Muscle layer of colon (tissue), 2 donors: Measurements from ENCODE around the gene CNTNAP2.

Experiments used
- H3K27ac ChIP-seq: one replicate; pipeline ENCODE4 v1.7.0; 2013; ENCODE audit warnings: low read depth, mild to moderate bottlenecking, low read length, moderate library complexity
- H3K27me3 ChIP-seq, 2 donors: one replicate each; pipeline ENCODE4 v1.7.0; 2013; ENCODE audit warnings: low read length in 2 of 2, mild to moderate bottlenecking in 2 of 2; ENCODE audit not compliant: insufficient read depth in 2 of 2, control insufficient read depth in 1 of 2
- H3K36me3 ChIP-seq: one replicate; pipeline ENCODE4 v1.7.0; 2013; ENCODE audit warnings: mild to moderate bottlenecking, low read length; ENCODE audit not compliant: insufficient read depth
- H3K4me1 ChIP-seq: one replicate; pipeline ENCODE4 v1.7.0; 2013; ENCODE audit warnings: mild to moderate bottlenecking, low read length; ENCODE audit not compliant: insufficient read depth
- H3K4me3 ChIP-seq, 2 donors: one replicate each; pipeline ENCODE4 v1.7.0; 2013; ENCODE audit warnings: low read length in 2 of 2, low read depth in 1 of 2, mild to moderate bottlenecking in 1 of 2, moderate library complexity in 1 of 2
- H3K9ac ChIP-seq: one replicate; pipeline ENCODE4 v1.7.0; 2013; ENCODE audit warnings: low read length
- H3K9me3 ChIP-seq: one replicate; pipeline ENCODE4 v1.7.0; 2013; ENCODE audit warnings: mild to moderate bottlenecking, low read length
- donor health status: abdominal sarcoma.
- donor health status: Adenocarcinoma of cecum.

The CNTNAP2 gene

GRCh38 chr7:148201992-148202391 is 2085.4 kb downstream of the CNTNAP2 start:
- Histone ChIP-seq H3K9me3 (no peaks in the 10 kb centered on the region), H3K27me3 (no peaks in the 10 kb centered on the region), H3K27ac (no peak overlapping the region), H3K9ac (no peak overlapping the region), H3K4me1 (no peaks in the 10 kb centered on the region), H3K4me3 (no peak overlapping the region), H3K36me3 (no peaks in the 10 kb centered on the region)

- no peak overlapping the region for H3K4me3 ChIP-seq
- no peaks in the 10 kb centered on the region for H3K9me3 ChIP-seq
- H3K27ac ChIP-seq: no peak overlapping the region
- H3K9ac ChIP-seq: no peak overlapping the region
- H3K36me3 ChIP-seq: no peaks in the 10 kb centered on the region
- H3K27me3 ChIP-seq: no peaks in the 10 kb centered on the region
- H3K4me1 ChIP-seq: no peaks in the 10 kb centered on the region
These were observed 2088.2 kb downstream of the CNTNAP2 start for GRCh38 chr7:148204639-148205304.

GRCh38 chr7:148209643-148210190 is 2093.1 kb downstream of the CNTNAP2 start:
- no peak overlapping the region for H3K9ac ChIP-seq
- no peaks in the 10 kb centered on the region for H3K36me3 ChIP-seq
- H3K27ac ChIP-seq: no peak overlapping the region
- H3K4me1 ChIP-seq: peaks cover 9% of the 10 kb centered on the region
- no peak overlapping the region for H3K4me3 ChIP-seq
- no peaks in the 10 kb centered on the region for H3K9me3 ChIP-seq
- no peaks in the 10 kb centered on the region for H3K27me3 ChIP-seq

- H3K9ac ChIP-seq: no peak overlapping the region
- no peaks in the 10 kb centered on the region for H3K36me3 ChIP-seq
- H3K27ac ChIP-seq: no peak overlapping the region
- peaks cover 9% of the 10 kb centered on the region for H3K4me1 ChIP-seq
- H3K4me3 ChIP-seq: no peak overlapping the region
- H3K9me3 ChIP-seq: no peaks in the 10 kb centered on the region
- H3K27me3 ChIP-seq: no peaks in the 10 kb centered on the region
These were observed 2094.3 kb downstream of the CNTNAP2 start for GRCh38 chr7:148210804-148211325.

- H3K9me3 ChIP-seq: no peaks in the 10 kb centered on the region
- H3K9ac ChIP-seq: no peak overlapping the region
- H3K4me3 ChIP-seq: no peak overlapping the region
- H3K27ac ChIP-seq: no peak overlapping the region
- no peaks in the 10 kb centered on the region for H3K27me3 ChIP-seq
- no peaks in the 10 kb centered on the region for H3K36me3 ChIP-seq
- H3K4me1 ChIP-seq: peaks cover 9% of the 10 kb centered on the region
These were observed 2095.1 kb downstream of the CNTNAP2 start for GRCh38 chr7:148211740-148212151.

GRCh38 chr7:148212731-148213130 is 2096.1 kb downstream of the CNTNAP2 start:
- Histone ChIP-seq H3K9ac (no peak overlapping the region), H3K4me1 (peaks cover 9% of the 10 kb centered on the region), H3K36me3 (no peaks in the 10 kb centered on the region), H3K9me3 (no peaks in the 10 kb centered on the region), H3K4me3 (no peak overlapping the region), H3K27ac (no peak overlapping the region), H3K27me3 (no peaks in the 10 kb centered on the region)

GRCh38 chr7:148214101-148214500 is 2097.5 kb downstream of the CNTNAP2 start:
- Histone ChIP-seq H3K9ac (no peak overlapping the region), H3K4me3 (no peak overlapping the region), H3K4me1 (peaks cover 9% of the 10 kb centered on the region), H3K9me3 (no peaks in the 10 kb centered on the region), H3K27ac (no peak overlapping the region), H3K36me3 (no peaks in the 10 kb centered on the region), H3K27me3 (no peaks in the 10 kb centered on the region)

- H3K9me3 ChIP-seq: no peaks in the 10 kb centered on the region
These were observed 2102.0 kb downstream of the CNTNAP2 start for GRCh38 chr7:148218603-148219002.

GRCh38 chr7:148222721-148223120 is 2106.1 kb downstream of the CNTNAP2 start:
- Histone ChIP-seq H3K9me3 (no peaks in the 10 kb centered on the region), H3K27ac (no peak overlapping the region), H3K36me3 (no peaks in the 10 kb centered on the region), H3K27me3 (no peaks in the 10 kb centered on the region), H3K4me3 (no peak overlapping the region), H3K9ac (no peak overlapping the region), H3K4me1 (no peaks in the 10 kb centered on the region)

More at GRCh38 chr7:148218603-148219002, 2102.0 kb downstream of the CNTNAP2 start:
- Histone ChIP-seq H3K27me3 (no peaks in the 10 kb centered on the region), H3K9ac (no peak overlapping the region), H3K4me1 (no peaks in the 10 kb centered on the region), H3K4me3 (no peak overlapping the region), H3K36me3 (no peaks in the 10 kb centered on the region), H3K27ac (no peak overlapping the region)

GRCh38 chr7:148223160-148223559 is 2106.6 kb downstream of the CNTNAP2 start:
- no peaks in the 10 kb centered on the region for H3K4me1 ChIP-seq
- H3K27ac ChIP-seq: no peak overlapping the region
- H3K4me3 ChIP-seq: no peak overlapping the region
- H3K9ac ChIP-seq: no peak overlapping the region
- no peaks in the 10 kb centered on the region for H3K27me3 ChIP-seq
- no peaks in the 10 kb centered on the region for H3K9me3 ChIP-seq
- no peaks in the 10 kb centered on the region for H3K36me3 ChIP-seq

- Histone ChIP-seq H3K4me1 (no peaks in the 10 kb centered on the region), H3K9me3 (no peaks in the 10 kb centered on the region), H3K27ac (no peak overlapping the region), H3K4me3 (no peak overlapping the region), H3K36me3 (no peaks in the 10 kb centered on the region), H3K9ac (no peak overlapping the region), H3K27me3 (no peaks in the 10 kb centered on the region)
These were observed 2107.1 kb downstream of the CNTNAP2 start for GRCh38 chr7:148223738-148224137.

GRCh38 chr7:148230296-148230695 is 2113.7 kb downstream of the CNTNAP2 start:
- Histone ChIP-seq H3K9ac (no peak overlapping the region), H3K27ac (no peak overlapping the region), H3K4me1 (no peaks in the 10 kb centered on the region), H3K36me3 (no peaks in the 10 kb centered on the region), H3K9me3 (no peaks in the 10 kb centered on the region), H3K27me3 (no peaks in the 10 kb centered on the region), H3K4me3 (no peak overlapping the region)
